ENCODE data around the gene NKD2.

The NKD2 gene

GRCh38 chr5:1053391-1054017, 44.9 kb downstream of the NKD2 start:
- no peak overlapping the region for H2AFZ ChIP-seq
- H3K4me3 ChIP-seq (ENCODE audit: low read depth, low read length): no peak overlapping the region
- no peaks in the 10 kb centered on the region for H3K79me2 ChIP-seq
- H3K4me2 ChIP-seq (ENCODE audit: low read length): no peak overlapping the region
- no peaks in the 10 kb centered on the region for H3K9me3 ChIP-seq (ENCODE audit: control insufficient read depth, low read length)
- H3K9ac ChIP-seq: no peak overlapping the region
- H3K27ac ChIP-seq: no peak overlapping the region
- H3K27me3 ChIP-seq (ENCODE audit: control insufficient read depth, insufficient read depth, low read length): no peaks in the 10 kb centered on the region
- TF ChIP-seq CTCF (IDR thresholded peaks at IDR 0.05): no peak
- H3K36me3 ChIP-seq (ENCODE audit: control insufficient read depth, insufficient read depth, low read length): no peaks in the 10 kb centered on the region
- no peaks in the 10 kb centered on the region for H3K4me1 ChIP-seq

GRCh38 chr5:1054018-1054798, 45.6 kb downstream of the NKD2 start:
- Histone ChIP-seq H3K27ac (no peak overlapping the region), H3K4me2 (ENCODE audit: low read length) (no peak overlapping the region), H3K4me1 (no peaks in the 10 kb centered on the region), H3K9me3 (ENCODE audit: control insufficient read depth, low read length) (no peaks in the 10 kb centered on the region), H2AFZ (no peak overlapping the region), H3K9ac (no peak overlapping the region), H3K27me3 (ENCODE audit: control insufficient read depth, insufficient read depth, low read length) (no peaks in the 10 kb centered on the region), H3K4me3 (ENCODE audit: low read depth, low read length) (no peak overlapping the region), H3K79me2 (no peaks in the 10 kb centered on the region), H3K36me3 (ENCODE audit: control insufficient read depth, insufficient read depth, low read length) (no peaks in the 10 kb centered on the region)
- TF ChIP-seq CTCF (IDR thresholded peaks at IDR 0.05): no peak

GRCh38 chr5:1054799-1055775, 46.5 kb downstream of the NKD2 start:
- H2AFZ ChIP-seq: no peak overlapping the region
- H3K36me3 ChIP-seq (ENCODE audit: control insufficient read depth, insufficient read depth, low read length): no peaks in the 10 kb centered on the region
- H3K27ac ChIP-seq: no peak overlapping the region
- no peaks in the 10 kb centered on the region for H3K9me3 ChIP-seq (ENCODE audit: control insufficient read depth, low read length)
- H3K9ac ChIP-seq: no peak overlapping the region
- no peak overlapping the region for H3K4me3 ChIP-seq (ENCODE audit: low read depth, low read length)
- TF ChIP-seq CTCF (IDR thresholded peaks at IDR 0.05): no peak
- H3K4me1 ChIP-seq: no peaks in the 10 kb centered on the region
- no peak overlapping the region for H3K4me2 ChIP-seq (ENCODE audit: low read length)
- H3K27me3 ChIP-seq (ENCODE audit: control insufficient read depth, insufficient read depth, low read length): no peaks in the 10 kb centered on the region
- H3K79me2 ChIP-seq: no peaks in the 10 kb centered on the region

- no peak for TF ChIP-seq CTCF (IDR thresholded peaks at IDR 0.05)
- no peaks in the 10 kb centered on the region for H3K36me3 ChIP-seq (ENCODE audit: control insufficient read depth, insufficient read depth, low read length)
These were observed 47.5 kb downstream of the NKD2 start for GRCh38 chr5:1055896-1056610.

More at GRCh38 chr5:1055896-1056610, 47.5 kb downstream of the NKD2 start:
- H3K4me3 ChIP-seq (ENCODE audit: low read depth, low read length): no peak overlapping the region
- H3K4me1 ChIP-seq: no peaks in the 10 kb centered on the region
- no peaks in the 10 kb centered on the region for H3K79me2 ChIP-seq
- H3K27me3 ChIP-seq (ENCODE audit: control insufficient read depth, insufficient read depth, low read length): no peaks in the 10 kb centered on the region
- no peak overlapping the region for H3K9ac ChIP-seq
- H3K4me2 ChIP-seq (ENCODE audit: low read length): no peak overlapping the region
- H3K27ac ChIP-seq: no peak overlapping the region
- H2AFZ ChIP-seq: no peak overlapping the region
- H3K9me3 ChIP-seq (ENCODE audit: control insufficient read depth, low read length): no peaks in the 10 kb centered on the region

Measured in parathyroid adenoma (tissue), 2 donors.